Osteocyte (in vitro differentiated cells): ENCODE results near the gene TGM2. TPM values are rescaled to one million over a fixed set of nuclear protein-coding genes. Genes with fewer than 3 reads are reported as not detected.
A peak's percentile ranks its signal among the peaks of the same experiment; 100 is the strongest.

Source experiments
- DNase-seq: peaks from one replicate; pipeline ENCODE4 v3.0.0; 2021; ENCODE audit warnings: mixed read lengths; ENCODE audit not compliant: unreplicated experiment; ENCODE audit errors: extremely low spot score
- H3K27ac Mint-ChIP-seq: one replicate; pipeline ENCODE4 v1.8.0; 2021; ENCODE audit warnings: mild to moderate bottlenecking, mixed read lengths; ENCODE audit not compliant: unreplicated experiment
- H3K27me3 Mint-ChIP-seq: one replicate; pipeline ENCODE4 v1.8.0; 2021; ENCODE audit warnings: mixed read lengths; ENCODE audit not compliant: unreplicated experiment
- H3K36me3 Mint-ChIP-seq: one replicate; pipeline ENCODE4 v1.8.0; 2021; ENCODE audit warnings: mixed read lengths; ENCODE audit not compliant: unreplicated experiment
- H3K4me1 Mint-ChIP-seq: one replicate; pipeline ENCODE4 v1.8.0; 2021; ENCODE audit warnings: mixed read lengths; ENCODE audit not compliant: unreplicated experiment
- H3K4me3 Mint-ChIP-seq: one replicate; pipeline ENCODE4 v1.8.0; 2021; ENCODE audit warnings: mild to moderate bottlenecking, moderate library complexity, mixed read lengths; ENCODE audit not compliant: unreplicated experiment
- H3K9me3 Mint-ChIP-seq: one replicate; pipeline ENCODE4 v1.8.0; 2021; ENCODE audit warnings: mixed read lengths; ENCODE audit not compliant: unreplicated experiment
- CTCF ChIP-seq: fragments of 200-600 bp; sonication (generic); IDR thresholded peaks from 2 replicates; pipeline ENCODE4 v1.5.0; 2021; ENCODE audit warnings: antibody characterized with exemption, mild to moderate bottlenecking, moderate library complexity
- total RNA-seq: library from RNA; stranded (reverse); gene quantifications from 2 replicates; pipeline ENCODE4 v1.2.1, GENCODE V29; 2021

TGM2 gene
- total RNA-seq, 1 donor from 2014 or later, result 29.2 TPM

- Mint-ChIP-seq H3K9me3 (no peaks in the 10 kb centered on the region), H3K4me1 (peaks cover 20% of the 10 kb centered on the region), H3K4me3 (no peak overlapping the region), H3K27me3 (no peaks in the 10 kb centered on the region), H3K36me3 (peaks cover 26% of the 10 kb centered on the region), H3K27ac (peak overlapping the region; percentile 48)
- DNase-seq, result no peak
- TF ChIP-seq CTCF, result no peak
These were observed 70.6 kb downstream of the TGM2 start for GRCh38 chr20:38094373-38094891.

DNA sequence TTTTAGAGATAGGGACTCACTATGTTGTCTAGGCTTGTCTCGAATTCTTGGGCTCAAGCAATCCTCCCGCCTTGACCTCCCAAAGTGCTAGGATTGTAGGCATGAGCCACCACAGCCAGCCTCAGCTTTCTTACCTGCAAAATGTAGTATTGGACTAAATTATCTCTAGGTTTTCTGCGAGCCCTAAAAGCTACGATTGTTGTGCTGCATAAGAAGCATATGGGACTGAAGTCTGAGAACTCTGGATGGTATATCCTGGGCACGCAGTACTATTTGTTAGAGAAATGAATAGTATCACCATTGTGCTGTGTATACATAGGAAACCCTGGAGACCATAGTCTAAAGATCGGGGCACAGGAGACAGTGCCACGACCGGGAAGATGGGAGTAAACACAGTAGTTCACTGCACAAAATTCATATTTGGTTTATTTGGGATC, 71.4 kb downstream of the TGM2 start:
- H3K4me3 Mint-ChIP-seq, result no peak overlapping the region
- H3K27me3 Mint-ChIP-seq, result no peaks in the 10 kb centered on the region
- peaks cover 18% of the 10 kb centered on the region for H3K4me1 Mint-ChIP-seq
- no peak for DNase-seq
- no peak for TF ChIP-seq CTCF
- H3K36me3 Mint-ChIP-seq, result peaks cover 32% of the 10 kb centered on the region
- H3K27ac Mint-ChIP-seq, result peak overlapping the region; percentile 48
- no peaks in the 10 kb centered on the region for H3K9me3 Mint-ChIP-seq

GRCh38 chr20:38092915-38093314, 72.2 kb downstream of the TGM2 start:
- Mint-ChIP-seq H3K9me3 (no peaks in the 10 kb centered on the region), H3K4me3 (no peak overlapping the region), H3K27me3 (no peaks in the 10 kb centered on the region), H3K36me3 (peaks cover 40% of the 10 kb centered on the region), H3K27ac (no peak overlapping the region), H3K4me1 (peaks cover 20% of the 10 kb centered on the region)
- no peak for TF ChIP-seq CTCF
- no peak for DNase-seq

- DNase-seq, result no peak
- H3K27me3 Mint-ChIP-seq, result no peaks in the 10 kb centered on the region
- H3K9me3 Mint-ChIP-seq, result no peaks in the 10 kb centered on the region
- H3K36me3 Mint-ChIP-seq, result peaks cover 44% of the 10 kb centered on the region
- H3K4me3 Mint-ChIP-seq, result no peak overlapping the region
- no peak overlapping the region for H3K27ac Mint-ChIP-seq
- TF ChIP-seq CTCF, result no peak
- peaks cover 20% of the 10 kb centered on the region for H3K4me1 Mint-ChIP-seq
These were observed 72.7 kb downstream of the TGM2 start for GRCh38 chr20:38092260-38092857.

DNA sequence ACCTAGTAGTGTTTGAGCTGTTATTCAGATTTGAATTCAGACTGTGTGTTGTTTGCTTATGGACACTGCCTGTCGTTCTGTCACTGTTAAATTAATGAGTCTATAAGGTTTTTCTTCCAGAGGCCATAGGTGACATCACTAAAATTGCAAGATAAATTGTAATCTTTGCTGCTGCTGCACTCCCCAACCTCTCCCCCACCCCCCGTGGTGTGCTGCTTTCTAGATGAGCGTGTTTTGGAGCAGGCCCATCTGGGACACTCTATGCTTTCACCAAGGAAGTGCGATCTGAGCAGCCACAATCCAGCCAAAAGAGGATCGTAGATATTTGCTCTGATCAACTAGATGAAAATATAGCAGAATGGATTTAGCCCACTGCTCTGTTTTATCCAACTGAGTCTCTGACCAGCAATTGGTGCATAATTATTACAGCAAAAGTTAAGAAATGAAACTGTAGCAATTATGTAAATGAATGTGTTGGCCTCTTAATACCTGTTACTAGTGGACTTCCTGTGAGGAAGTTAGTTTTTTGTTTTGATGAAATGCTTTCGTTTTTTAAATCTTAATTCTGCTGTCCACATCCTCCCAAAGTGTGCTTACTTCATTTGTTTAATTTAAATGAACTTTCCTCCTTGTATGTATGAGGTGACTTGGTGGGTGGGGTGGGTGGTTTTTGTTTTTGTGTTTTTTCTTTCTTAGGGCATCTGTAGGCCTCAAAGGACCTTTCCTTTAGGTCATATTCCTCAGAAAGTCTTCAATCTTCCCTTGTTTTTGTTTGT, 73.4 kb downstream of the TGM2 start:
- DNase-seq, result no peak
- H3K36me3 Mint-ChIP-seq, result peaks cover 50% of the 10 kb centered on the region
- H3K9me3 Mint-ChIP-seq, result no peaks in the 10 kb centered on the region
- H3K4me1 Mint-ChIP-seq, result peaks cover 20% of the 10 kb centered on the region
- TF ChIP-seq CTCF, result no peak
- no peak overlapping the region for H3K27ac Mint-ChIP-seq
- no peaks in the 10 kb centered on the region for H3K27me3 Mint-ChIP-seq
- H3K4me3 Mint-ChIP-seq, result no peak overlapping the region
